GM21737 (cell line): Measurements from ENCODE around the gene CARS1.
"Not testable (repeated sequence)": the region's sequence is repeated elsewhere in the genome, so short reads cannot be mapped to it uniquely, and the experiment has no call there.

Source experiments
- ATAC-seq: cut with Tn5 transposase; IDR thresholded peaks from one replicate; pipeline ENCODE4 v1.9.1; 2021; ENCODE audit warnings: mild to moderate bottlenecking, moderate library complexity; ENCODE audit not compliant: unreplicated experiment

The CARS1 gene

DNA sequence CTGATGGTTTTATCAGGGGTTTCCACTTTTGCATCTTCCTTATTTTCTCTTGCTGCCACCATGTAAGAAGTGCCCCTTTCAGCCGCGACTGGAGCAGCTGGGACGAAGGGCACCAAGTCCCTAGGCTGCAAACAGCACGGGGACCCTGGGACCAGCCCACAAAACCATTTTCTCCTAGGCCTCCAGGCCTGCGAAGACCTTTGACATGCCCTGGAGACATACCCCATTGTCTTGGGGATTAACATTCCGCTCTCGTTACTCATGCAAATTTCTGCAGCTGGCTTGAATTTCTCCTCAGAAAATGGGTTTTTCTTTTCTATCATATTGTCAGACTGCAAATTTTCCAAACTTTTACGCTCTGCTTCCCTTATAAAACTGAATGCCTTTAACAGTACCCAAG, 6.7 kb upstream of the CARS1 start:
- ATAC-seq, result not testable (repeated sequence)

DNA sequence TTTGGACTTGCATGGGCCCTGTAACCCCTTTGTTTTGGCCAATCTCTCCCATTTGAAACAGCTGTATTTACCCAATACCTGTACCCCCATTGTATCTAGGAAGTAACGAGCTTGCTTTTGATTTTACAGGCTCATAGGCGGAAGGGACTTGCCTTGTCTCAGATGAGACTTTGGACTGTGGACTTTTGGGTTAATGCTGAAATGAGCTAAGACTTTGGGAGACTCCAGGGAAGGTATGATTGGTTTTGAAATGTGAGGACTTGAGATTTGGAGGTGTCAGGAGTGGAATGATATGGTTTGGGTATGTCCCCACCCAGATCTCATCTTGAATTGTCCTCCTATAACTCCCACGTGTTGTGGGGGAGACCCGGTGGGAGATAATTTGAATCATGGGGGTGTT, 6.2 kb upstream of the CARS1 start:
- ATAC-seq, result not testable (repeated sequence)

DNA sequence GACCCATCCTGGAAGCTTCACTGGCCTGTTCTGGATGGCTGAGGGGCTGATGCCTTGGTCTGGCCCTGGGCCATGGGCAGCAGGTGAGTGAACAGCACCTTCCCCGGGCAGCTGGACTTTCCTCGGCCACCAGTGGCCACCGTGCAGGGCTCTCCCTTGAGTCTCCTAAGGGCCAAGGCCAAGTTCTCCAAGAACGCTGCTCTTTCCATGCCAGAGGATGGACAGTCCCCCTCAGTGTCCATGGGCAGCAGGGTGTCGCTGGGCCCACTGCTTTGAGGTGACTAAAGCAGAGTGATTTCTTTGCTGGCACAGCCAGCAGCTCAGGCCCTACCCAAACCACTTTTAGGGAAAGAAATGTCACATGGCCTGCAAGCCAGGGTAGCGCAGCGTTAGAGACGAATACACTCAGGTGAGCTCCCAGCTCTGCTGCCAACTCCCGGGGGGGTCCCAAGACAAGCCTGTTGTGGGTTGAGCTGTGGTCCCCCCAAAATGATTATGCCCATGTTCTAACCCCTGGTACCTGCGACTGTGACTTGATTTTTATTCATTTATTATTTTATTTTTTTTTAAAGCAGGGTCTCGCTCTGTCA, 3.3 kb upstream of the CARS1 start:
- ATAC-seq, result no peak

DNA sequence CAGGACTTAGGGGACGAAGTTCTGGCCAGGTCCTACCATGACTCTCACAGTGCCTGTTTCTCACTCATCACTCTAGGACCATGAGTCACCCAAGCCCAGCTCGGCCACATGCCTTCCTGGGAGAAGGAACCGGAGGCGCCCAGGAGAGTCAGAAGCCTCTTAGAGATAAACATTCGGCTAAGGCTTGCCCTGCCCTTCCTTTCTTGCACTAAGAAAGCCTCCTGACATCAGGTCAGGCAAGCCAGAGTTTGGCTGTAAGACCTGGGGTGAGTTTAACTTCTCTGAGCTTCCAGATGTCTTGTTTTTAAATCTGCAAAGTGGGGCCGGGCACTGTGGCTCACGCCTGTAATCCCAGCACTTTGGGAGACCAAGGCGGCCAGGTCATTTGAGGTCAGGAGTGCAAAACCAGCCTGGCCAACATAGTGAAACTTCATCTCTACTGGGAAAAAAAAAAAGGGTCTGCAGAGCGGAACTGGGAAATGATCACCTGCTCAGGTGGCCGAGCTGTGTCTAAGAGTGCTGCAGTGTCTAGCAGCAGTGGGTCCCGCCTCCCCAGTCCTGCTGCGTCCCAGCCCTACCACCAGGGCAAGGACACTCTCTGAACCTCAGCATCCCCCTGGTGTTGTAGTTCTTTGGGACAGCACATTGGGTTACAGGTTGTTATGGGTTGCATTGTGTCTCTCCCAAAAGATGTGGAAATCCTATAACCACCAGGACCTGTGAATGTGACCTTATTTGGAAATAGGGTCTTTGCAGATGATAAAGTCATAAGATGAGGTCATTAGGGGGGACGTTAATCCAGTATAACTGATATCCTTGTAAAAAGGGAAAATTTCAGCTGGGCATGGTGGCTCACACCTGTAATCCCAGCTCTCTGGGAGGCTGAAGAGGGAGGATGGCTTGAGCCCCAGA, 1.8 kb upstream of the CARS1 start:
- ATAC-seq, result no peak

DNA sequence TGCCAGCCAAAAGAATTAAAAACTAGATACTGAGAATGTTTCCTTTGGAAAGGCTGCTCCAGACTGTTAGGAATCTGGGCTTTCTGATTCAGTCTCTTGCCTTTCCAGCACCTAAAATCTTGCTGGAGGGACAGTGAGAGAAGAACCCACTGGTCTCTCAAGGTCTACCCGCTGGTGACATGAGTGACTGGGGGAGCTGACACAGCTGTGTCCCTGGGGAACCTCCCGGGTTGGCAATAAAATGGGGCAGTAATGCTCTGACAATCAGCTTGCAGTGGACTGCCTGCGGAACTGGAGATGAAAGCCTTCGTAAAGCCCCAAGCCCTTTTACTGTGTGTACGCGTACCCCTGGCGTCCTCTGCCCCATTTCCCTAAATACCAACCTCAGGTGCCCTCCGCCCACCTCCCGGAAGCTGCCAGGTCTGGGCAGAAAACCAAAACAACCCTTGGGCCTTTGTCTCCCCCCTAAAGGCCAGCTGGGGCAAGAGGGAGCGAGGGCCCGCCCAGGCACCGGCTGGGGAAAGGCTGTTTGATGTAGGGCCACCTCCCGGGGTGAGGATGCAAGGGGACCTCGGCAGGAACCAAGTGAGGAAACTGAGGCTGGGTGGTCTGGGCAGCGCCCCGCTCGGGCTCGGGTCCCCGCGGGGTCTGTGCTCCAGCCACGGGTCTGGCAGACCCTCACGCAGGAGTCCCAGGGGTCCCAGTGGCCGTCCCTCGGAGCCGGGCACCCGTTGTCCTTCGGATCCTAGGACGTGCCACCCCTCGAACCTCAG, 741 bp downstream of the CARS1 start:
- ATAC-seq, result no peak

DNA sequence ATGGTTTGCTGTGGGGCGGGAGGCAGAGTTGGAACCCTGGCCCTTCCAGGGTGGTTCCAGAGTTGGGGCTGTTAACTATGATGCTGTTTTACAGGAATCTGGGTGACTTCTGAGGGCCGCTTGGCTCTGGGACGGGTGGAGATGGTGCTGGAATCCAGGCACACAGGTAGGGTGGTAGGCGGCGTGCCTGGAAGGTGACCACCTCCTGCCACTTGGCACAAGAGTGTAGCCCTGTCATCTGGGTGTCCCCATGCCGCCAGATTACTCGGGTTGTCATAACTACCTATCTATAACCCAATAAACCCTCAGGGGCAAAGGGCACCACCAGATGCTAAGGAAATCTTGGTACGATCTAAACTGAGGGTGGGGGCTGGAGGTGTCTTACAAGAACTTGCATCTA, 1.3 kb downstream of the CARS1 start:
- ATAC-seq, result no peak

DNA sequence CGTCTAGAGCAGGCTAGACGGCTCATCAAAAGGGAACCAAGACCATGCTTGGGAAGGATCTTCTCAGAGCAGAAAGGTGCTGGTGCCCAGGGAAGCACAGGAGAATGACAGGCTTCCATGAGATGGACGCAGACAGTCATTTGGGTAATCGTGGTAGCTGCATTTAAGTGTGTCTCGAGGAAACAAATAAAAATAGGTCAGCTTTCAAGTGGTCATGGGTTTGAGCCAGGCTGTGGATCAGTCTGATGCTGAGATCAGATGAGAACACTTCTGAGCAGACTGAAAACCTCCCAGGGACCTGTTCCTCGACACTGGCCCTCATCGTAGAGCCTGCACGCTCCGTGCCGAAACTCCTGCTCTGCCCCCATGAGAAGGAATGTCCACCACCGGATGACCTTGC, 4.7 kb downstream of the CARS1 start:
- ATAC-seq, result no peak

DNA sequence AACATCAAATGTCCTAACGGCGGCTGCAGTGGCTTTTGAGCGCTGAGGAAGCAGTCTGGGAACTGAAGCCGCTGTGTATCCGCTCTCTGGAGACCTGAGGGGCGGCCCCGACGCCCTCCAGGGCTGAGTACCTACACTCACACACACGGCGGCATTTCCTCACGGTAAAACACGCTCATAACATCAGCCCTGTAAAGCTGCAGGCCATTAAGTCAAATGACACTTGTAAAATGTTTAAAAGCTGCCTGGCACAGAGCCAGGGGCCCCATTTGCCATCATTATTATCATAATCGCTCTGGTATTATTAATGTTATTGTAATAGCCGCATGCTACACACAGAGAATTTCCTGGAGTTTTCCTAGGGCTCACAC, 5.1 kb downstream of the CARS1 start:
- ATAC-seq, result no peak

DNA sequence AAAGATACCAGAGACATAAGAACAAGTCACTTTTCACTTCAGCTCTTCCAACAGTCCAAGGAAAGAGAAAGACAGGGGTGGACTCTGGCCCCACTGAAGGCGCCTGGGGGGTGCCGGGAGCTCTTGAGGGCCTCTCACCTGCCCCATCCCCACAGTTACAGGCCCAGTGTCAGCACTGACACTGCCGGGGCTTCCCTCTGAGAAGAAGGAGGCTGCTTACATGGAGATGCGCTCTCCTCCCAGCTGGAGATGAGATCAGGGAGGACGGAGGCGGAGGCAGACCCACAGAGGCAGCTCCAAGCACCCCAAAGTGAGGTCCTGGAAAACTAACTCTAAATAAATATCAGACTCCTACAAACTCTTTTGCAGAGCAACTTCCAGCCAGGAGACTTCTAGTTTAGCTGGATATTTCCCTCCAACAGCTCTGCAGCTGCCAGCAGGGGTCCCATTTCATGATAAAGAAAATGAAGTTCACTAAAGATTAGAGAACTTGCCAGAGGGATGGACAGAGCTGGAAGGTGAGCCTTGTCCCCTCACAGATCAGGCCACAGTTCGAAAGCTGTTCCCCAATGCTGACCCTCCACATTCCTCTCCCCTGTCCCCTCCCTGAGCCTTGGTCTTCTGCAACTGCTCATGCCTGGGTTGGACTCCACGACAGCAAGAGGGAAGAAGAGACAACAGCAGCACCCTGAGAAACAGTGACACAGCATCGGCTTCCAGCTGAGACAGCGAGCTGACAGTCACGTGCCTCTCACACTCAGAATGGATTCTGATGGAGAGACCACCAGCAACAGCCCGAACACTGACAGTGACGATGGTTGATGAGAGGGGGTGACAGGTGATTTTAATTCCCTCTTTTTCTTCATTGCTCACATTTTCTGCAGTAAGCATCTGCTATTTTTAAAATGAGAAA, 5.8 kb downstream of the CARS1 start:
- ATAC-seq, result no peak

DNA sequence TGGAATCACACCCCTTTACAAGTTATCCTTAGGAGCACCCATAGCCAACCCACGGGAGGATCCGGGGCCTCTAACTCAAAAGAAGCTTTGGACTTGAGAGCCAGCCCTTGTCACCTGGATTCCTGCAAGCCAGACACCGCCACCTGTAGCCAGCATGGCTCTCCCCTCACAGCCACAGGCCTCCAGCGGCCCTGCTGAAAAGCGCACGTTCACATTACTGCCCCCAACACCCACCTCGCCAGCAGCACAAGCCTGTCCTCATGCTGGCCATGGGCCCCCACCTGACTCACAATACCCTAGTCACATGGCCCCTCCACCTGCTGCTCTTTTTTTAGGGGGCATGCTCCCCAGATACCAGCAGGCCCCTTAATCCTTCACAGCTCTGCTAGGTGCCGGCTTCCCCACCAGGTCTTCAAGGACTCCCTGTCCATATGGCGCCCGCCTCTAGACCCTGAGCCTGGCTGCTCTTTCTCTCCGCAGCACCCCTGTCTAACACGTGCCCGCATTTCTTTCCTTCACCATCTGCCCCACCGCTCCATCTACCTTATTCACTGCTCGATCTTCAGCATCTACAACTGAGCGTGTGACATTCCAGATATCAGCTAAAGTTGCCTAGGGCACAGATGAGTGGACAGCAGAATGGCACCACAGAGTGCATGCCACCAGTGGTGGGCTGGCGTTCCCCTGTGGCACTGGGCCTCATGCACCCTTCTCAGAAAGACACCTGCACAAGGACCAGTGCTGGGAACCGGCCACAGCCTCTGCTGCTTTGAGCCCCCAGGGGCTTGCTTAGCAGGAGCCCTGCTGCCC, 6.6 kb downstream of the CARS1 start:
- no peak for ATAC-seq

DNA sequence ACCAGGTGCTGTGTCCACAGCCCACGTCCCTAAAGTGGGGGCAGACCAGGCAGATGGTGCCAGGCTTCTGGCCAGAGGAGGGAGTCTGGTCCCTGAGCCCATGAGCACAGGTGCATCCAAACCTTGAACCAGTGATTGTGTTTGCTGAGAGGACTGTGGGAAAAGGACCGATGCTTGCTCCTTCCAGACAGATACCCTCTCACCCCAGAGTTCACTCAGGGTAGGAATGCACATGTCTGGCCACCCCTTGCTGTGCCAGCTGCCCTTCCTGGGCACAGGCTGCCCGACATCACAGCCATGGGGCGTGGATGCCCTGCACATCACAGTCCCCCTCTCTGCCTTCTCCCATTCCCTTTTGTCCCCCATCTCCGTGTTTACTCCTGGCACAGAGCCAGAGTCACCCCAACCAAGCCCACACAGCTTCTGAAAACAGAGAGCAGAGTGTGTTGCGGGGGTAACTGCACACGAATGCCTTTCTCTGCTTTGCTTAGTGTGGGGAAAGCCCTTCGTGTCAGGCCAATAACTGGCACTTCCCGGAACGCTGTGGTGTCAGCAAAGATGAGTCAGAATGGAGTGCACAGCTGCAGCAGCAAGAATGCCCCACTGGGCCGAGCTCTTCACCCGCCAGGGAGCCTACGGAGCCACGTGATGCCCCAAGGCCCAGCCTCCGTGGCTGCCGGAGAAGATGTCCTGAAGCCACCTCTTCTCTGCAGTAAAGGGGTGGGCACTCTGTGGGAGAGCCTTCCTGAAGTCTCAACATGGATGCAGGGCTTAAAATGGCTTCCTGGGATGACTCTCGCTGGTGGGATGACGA, 7.6 kb downstream of the CARS1 start:
- peak; percentile 72 for ATAC-seq

DNA sequence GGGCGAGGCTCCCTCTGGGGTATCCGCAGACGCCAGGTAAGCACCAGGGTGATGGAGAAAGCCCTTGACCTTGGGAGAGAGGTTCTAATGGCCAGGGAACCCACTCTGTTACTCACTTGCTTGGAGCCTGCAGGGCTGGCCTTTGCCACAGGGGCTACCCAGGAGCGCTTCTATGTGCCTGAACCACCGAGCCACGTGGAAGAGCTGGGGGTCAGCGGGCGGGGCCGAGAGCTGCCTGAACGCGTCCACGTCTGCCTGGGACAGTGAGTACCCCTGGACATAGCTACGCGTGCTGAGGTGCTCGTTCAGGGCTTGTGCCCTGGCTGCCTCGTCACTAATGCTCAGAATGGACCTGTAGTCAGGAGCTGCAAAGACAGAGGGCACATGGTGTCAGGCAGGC, 9.6 kb downstream of the CARS1 start:
- ATAC-seq, result no peak

DNA sequence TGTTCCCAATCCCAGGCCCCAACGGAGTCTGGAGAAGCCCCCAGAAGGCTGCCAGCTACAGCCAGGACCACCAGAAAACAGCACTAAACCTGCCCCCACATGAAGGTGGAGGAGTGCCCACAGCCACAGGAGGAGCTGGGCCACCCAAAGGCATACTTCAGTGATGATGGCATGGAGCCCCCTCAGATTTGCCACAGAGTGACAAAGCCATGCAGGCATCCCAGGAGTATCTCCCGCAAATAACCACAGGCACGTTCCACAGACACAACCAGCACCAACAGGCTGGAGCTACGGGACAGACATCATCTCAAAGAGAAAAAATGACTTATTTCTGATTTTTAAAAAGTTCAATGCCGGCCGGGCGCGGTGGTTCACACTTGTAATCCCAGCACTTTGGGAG, 10.6 kb downstream of the CARS1 start:
- ATAC-seq, result no peak

DNA sequence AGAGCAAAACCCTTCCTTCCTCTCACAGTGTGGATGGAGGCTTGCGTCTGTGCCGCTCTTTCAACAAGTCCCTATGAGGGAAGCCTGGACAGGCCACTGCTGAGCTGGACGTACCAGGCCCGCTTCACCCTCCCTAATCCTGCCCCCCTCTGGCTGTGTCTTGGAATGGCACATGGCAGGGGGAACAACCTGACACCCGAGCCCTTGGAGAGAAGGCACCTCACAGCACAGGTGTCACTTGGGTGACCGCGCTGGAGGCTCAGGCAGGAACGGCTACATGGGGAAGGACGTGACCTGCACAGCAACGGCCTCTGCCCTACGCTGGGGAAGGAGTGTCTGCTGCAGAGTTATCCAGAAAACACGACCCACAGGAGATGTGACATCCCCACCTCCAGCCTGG, 11.0 kb downstream of the CARS1 start:
- no peak for ATAC-seq

DNA sequence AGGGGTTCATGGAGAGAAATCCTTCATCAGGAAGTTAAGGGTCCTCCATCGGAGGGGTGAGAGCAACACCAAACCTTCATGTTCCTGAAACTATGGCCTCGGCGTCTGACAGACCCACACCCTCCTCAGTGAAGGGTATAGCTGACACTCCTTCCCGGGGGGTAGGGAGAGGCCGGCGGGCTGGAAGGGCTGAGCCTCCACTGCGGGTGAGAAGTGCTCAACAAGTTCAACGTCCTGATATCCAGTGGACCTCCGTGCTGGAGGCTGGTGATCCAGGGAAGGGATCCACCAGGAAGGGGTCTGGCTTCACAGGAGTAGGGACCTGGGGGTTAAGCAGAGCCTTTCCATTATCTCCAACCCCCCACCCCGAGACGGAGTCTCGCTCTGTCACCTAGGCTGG, 12.3 kb downstream of the CARS1 start:
- no peak for ATAC-seq

DNA sequence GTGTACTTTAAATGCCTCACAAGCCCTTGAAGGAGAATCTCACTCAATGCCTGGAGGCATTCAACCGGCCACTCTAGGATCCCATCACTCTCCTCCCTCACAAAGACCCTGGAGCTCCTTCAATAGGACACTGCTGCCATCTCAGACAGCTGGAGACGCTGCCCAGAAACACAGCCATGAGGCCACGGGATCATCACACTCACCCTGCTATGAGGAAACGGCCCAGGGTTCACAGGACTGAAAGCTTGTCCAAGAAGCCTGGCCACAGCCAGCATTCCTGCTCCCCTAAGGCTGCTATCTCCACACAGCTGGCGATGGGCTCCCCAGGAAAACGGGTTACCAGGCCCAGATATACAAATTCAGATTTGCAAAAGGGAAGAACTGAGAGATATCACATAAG, 13.2 kb downstream of the CARS1 start:
- no peak for ATAC-seq

DNA sequence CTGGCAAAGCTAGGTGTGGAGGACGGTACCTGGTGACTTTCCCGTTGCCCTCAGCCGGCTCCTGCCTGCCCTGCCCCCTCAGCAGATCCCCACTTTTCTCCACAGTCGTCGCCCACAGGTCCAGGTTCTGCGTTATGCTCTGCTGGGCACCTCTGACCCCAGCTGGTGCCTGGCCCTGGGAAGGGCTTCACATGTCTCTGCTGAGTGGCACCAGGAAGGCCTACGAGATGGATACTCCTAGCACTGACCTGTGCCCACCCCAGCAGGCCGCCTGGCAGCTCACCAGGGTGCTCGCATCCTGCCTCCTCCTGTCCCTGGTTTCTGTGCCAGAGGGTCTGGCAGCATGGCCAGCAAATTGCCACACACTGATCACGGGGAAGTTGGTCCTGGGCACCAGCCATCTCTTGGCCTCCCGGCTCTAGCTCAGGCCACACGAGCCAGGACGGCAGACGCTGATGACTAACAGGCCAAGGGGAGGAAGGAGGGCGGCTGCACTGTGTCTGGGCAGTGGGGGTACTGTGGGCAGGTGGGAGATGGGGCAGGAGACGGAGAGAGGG, 13.8 kb downstream of the CARS1 start:
- no peak for ATAC-seq

DNA sequence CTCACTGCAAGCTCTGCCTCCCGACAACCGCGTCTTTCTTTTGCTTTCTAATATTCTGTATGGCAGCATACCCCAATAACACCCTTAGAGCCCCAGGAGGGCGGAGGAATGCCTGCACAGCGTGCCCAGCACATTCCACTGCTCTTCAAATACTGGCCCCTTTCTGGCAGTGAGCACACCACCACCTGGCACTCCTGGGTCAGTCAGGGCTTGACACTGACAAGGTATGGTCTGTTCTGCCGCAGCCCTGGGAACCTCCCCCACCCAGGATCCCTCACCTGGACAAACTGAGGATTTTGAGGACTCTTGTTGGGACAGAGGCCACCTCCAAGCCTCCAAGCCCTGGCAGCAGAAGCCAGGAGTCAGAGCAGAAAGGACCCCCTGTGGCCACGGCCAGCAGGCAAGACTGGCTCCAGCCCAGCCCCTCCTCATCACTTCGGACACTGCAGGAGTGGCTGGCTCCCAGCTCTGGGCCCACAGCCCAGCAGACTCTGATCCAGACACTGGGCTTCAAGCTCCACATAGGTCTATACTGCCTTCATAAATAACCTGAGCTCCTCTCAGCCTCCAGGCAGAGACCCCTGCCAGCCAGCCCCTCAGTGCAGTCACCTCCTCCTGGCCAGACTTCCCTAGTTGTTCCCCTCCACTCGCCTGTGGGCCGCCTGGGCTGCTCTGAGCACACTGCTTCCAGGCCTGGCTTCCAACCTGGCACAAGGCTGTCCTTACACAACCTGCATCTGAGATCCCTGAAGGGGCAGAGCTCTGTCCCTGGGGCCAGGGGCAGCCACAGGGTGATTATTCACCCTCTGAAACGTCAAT, 14.5 kb downstream of the CARS1 start:
- no peak for ATAC-seq
